Stimulated activated CD4-positive, alpha-beta T cell treated with anti-CD3 and anti-CD28 coated beads, Interleukin-4, amount 100 ng/mL, for 1 hour (primary cell): ENCODE results near the gene PTPN18.

Experiments used
- DNase-seq: peaks from one replicate; pipeline ENCODE4 v3.0.0-alpha.2; 2020

Gene PTPN18

DNA sequence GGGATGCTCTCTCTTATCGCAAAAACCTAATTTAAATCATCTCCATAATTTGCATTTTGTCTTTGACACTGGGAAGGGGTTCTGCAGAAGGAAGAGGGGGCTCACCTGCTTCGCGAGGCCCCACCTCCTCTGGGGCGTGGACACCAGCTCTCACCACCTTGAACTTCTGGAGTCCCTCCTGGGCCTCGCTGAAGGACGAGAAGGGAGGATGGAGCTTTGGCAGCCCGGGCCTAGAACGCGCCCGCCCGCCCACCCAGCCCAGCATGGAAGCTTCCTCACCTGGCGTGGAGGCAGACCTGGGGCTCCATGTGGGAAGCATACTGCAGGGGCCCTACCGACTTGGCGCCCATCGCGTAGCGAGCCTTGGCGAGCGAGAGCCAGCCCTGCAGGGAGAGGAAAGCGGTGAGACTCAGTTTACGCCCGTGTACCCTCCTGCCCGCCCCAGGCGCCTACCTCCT, 14.3 kb upstream of the PTPN18 start:
- no peak for DNase-seq

DNA sequence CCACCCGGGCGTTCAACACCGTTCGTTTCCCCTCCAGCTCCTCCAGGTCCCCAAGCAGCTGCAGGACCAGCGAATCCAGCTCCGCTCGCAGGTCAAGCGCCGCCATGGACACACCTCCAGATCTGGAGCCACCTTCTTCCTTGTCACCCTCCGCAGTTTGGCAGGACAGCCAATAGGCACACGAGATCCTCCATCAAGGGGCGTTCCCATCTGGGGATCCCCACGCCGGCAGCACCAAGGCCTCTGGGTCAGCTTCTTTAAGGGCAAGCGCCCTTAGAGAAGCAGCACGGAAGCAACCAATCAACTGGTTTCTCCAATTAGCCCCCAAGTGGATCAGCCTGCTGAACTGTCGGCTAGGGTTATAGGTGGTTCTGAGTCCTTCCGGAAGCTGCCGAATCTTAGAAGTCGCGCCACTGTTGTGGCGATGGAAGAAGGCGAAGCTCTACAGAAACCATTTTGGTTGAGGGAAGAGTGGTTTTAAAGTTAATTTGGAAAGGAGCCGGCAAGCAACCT, 13.8 kb upstream of the PTPN18 start:
- peak; percentile 80 for DNase-seq

DNA sequence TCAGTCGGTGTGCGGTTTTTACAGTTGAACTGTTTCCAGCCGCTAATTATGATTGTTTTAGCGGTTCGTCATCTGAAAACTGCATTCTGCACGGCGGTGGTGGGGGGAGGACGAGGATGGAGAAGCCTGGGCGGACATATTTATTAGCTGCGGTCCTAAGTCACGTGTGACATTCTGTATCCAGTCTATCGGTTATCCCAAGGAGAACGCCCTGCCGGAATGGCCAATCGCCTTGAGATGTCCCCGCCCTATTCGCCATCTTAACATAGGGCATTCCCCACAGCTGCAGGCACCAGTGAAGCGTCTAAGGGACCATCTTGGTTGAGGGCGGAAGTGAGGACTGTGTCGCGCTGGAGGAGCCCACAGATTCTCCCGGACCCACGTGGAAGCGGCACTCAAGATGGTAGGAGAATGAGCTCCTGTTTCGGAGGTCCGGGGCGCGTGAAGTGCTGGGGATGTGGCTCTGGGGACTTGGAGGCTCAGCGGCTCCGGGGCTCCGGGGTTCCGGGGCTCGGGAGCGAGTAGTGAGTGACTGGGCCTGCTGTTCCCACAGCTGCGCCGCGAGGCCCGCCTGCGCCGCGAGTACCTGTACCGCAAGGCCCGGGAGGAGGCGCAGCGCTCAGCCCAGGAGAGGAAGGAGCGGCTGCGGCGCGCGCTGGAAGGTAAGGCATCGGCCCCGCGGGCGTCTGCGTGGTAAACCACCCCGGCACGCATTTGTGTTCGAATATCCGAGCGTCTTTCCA, 13.2 kb upstream of the PTPN18 start, which contains the start of gene IMP4:
TSS of gene IMP4 (plus strand) at position 365 of the 743 bp plus-strand sequence. CDS start at position 401, 36 bp downstream.
- peak; percentile 90 for DNase-seq

DNA sequence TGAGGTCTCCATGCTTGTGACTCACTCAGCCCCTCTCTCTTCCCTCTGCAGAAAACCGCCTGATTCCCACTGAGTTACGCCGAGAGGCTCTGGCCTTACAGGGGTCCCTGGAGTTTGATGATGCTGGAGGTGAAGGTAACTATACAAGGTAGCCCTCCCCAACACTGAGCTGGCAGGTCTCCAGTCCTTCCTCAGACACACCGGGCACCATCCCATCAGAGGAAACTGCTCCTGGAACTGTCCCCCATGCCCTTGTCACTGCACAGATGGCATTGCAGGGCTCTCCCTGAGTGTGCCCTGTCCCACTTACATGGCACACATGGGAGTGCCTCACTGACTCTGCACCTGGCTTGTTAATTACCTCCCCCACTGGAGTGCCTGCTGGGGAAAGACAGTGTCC, 11.3 kb upstream of the PTPN18 start:
- no peak for DNase-seq

DNA sequence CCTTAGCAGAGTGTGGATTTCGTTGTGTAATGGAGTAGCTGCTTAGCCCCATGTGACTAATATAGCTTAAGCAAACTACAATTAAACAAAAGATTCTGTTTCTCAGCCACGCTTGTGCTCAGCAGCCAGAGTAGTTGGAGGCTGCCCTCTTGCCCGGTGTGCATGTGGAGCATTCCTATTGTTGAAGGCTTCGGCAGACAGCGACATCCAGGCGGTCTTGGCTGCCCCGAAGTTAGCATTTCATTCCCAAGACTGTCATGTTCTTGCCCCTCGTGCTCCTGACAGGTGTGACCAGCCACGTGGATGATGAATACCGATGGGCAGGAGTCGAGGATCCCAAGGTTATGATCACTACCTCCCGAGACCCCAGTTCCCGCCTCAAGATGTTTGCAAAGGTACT, 10.8 kb upstream of the PTPN18 start:
- no peak for DNase-seq

DNA sequence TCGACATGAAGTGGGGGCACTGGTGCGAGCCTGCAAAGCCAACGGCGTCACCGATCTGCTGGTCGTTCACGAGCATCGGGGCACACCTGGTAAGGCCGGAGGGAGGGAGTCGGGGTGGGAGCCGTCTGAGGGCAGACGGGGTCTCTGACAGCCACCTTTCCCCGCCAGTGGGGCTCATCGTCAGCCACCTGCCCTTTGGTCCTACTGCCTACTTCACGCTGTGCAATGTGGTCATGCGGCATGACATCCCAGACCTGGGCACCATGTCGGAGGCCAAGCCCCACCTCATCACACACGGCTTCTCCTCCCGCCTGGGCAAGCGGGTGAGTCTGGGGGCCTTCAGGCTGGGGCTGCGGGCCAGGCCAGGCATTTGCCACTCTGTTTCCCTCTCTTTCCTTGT, 10.2 kb upstream of the PTPN18 start:
- no peak for DNase-seq

DNA sequence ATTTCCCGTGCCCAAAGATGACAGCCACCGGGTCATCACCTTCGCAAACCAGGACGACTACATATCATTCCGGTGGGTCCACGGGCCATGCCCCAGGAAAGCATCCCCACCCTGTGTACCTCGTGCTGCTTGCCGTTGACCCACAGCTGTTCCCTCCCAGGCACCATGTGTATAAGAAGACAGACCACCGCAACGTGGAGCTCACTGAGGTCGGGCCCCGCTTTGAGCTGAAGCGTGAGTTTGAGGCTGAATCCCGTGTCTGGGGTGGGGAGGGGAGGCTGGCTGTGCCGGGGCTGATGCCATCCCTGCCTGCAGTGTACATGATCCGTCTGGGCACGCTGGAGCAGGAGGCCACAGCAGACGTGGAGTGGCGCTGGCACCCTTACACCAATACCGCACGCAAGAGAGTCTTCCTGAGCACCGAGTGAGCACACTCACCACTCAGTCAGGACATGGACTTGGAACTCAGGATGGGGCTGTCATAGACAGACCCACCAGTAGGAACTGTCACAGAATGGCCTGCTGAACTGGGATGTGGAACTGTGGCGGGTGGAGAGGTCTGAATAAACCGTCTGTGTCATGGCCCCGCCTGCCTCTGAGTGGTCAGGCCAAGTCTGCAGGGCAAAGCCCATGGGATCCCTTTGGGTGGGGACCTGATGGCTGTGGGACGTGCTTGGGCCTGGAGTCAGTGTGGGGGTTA, 9.7 kb upstream of the PTPN18 start:
- no peak for DNase-seq

DNA sequence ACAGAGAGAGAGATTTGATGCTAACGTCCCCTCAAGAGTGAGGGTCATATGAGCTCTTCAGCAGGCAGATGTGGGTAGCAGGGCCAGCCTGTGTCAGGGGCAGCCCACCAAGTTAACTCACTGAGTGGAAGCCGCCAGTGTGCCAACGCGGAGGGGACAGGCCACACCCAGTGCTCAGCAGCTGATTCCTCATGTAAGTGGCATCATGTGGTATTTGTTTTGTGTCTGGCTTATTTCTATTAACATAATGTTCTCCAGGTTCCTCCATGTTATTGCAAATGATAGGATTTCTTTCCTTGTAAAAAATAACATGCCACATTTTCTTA, 9.2 kb upstream of the PTPN18 start:
- DNase-seq = no peak

DNA sequence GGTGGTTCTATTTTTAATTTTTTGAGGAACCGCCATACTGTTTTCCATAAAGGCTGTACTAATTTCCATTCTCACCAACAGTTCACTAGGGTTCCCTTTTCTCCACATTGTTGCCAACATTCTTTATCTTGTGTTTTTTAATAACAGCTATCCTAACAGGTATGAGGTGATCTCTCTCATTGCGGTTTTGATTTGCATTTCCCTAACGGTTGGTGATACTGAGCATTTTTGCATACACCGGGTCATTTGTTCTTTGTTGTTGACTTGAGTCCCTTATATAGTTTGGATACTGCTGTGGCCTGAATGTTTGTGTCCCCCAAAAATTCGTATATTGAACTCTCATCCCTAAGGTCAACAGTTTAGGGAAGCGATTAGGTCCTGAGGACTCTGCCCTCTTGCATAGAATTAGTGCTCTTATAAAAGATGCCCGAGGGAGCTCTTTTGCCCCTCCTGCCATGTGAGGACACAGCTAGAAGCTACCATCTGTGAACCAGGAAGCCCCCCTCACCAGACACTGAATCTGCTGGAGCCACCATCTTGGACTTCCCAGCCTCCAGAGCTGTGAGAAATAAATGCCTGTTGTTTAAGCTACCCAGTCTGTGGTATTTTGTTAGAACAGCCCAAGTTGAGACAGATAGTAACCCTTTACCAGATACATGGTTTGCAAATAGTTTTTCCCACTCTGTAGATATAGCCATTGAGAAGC, 8.5 kb upstream of the PTPN18 start:
- DNase-seq = no peak

DNA sequence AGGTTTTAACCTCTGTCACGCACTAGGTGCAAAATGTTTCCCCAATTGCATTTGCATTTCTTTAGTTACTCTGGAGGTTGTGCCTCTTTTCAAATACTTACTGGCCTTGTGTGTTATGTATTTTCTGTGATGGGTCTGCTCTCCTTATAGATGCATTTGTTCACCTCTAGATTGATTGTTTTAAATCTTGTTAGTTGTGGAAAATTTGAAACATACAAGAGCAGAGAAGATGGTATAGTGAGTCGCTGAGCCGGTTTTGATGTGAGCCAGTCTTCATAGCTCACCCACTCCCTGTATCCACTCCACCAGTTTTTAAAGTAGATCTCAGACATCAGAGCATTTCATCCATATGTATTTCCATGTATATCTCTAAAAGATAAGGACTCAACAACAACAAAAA, 6.7 kb upstream of the PTPN18 start:
- no peak for DNase-seq

DNA sequence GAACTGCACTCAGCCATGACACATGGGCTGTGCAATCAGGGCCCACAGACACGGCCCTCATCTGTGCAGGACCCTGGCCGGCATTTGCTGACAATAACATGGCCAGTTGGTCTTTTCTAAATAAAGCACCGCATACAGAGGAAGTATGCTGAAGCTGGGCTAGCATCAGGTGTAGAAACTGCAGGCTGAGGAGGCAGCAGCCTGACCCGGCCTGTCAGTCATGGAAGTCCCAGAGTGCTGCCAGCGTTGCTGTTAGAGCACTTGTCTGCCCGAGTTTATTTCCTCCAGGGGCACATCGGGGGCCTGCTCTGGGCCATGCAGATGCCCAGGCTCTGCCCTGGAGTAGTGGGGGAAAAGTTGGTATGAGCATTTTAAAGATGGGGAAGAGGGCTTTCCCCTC, 4.1 kb upstream of the PTPN18 start:
- DNase-seq = no peak

DNA sequence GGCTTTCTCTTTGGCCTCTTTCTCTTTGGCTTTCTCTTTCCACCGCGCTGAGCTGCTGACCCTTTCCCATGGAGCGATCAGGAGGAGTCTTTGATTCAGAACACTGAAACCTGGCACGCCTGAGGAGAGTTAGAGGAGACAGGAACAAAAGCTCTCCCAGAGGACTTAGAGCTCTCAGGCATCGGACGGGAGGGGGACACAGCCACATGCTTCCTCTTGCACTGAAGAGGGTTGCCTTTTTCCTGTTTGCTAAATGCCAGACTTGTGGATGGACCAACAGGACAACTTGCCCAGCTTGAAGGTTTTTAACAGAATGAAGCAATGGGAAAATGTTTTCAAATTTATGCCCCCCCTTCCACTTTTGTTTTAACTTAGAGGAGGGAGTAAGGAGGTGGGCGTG, 3.6 kb upstream of the PTPN18 start:
- no peak for DNase-seq

DNA sequence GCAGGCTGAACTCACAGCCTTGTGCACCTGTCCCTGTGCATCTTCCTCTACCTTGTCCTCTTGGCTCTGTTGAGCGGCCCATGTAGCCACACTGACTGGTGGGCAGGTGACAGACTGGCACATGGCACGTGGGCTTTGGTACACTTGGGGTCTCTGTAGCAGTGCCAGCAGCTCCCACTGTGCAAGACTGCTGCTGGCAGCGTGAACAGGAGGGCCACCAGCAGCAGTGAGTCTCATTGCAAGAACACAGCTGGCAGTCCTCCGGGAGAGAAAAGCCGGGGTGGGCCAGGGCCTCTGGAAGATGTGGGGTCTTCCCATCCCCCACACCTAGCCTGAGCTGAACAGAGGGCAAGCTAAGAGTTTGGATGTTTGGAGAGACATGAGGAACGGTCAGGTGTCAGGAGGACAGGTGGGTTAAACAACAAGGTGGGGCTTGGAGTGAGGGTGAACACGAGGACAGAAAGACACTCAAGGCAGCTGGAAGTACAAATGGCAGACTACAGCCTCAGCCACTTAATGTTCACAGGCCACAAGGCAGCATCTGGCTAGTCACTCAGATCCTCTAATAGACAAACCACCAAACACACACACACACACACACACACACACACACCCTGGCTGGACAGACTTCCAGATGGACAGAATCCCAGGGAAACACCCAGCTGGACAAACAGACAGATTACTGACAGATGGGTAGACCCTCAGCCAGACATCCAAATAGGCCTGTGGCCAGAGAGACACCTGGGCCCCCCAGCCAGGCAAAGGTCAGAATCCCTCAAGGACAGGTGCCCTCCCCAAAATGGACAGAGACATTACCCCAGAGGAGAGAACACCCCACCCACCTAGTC, 2.3 kb upstream of the PTPN18 start:
- no peak for DNase-seq

DNA sequence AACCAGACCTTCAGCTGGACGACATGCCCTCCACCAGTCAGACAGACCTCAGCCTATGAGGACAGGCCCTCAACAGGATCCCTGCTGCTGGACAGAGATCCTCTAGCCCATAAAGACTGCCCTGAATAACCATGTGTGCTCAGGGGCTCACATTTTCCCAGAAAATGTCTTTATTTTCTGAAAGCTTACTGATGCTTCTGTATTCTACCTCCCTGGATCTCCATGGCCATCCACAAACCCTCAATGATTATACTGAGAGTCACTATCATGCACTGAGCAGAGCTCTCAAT, 1.8 kb upstream of the PTPN18 start:
- no peak for DNase-seq

DNA sequence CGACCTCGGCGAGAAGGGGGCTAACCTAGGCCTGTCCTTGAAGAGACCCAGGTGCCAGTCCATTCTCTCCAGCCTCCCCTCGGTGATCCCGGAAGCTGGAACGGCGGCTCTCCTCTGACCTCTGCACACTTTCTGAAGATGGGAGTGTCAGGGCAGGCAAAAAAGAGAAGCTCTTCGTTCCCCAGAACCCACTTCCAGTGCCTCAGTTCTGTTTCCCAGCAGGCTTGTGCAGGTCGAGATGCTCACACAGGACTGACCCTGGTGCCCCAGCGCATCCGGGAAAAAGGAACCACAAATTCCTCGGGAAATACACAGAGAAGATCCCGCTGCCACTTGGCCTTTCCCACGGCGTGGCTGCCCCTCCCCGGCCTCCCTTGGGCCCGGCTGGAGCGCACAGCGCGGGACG, 681 bp upstream of the PTPN18 start:
- no peak for DNase-seq

DNA sequence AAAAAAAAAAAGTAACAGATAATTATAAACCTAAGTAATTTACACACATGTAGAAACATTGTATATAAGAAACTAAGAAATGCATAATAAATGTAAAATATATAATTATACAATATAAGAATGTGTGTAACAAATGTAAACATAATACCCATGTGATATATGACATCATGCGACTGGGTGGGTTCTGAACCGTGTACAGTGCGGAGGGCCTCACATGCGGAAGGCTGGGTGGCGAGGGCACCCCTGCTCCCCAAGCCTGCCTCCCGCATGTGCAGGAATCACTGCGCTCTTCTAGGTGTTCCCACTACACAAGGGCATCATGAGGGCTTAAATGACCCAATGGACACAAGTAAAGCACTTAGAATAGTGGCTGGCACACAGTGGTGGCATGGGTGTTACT, 2.0 kb downstream of the PTPN18 start:
- no peak for DNase-seq

DNA sequence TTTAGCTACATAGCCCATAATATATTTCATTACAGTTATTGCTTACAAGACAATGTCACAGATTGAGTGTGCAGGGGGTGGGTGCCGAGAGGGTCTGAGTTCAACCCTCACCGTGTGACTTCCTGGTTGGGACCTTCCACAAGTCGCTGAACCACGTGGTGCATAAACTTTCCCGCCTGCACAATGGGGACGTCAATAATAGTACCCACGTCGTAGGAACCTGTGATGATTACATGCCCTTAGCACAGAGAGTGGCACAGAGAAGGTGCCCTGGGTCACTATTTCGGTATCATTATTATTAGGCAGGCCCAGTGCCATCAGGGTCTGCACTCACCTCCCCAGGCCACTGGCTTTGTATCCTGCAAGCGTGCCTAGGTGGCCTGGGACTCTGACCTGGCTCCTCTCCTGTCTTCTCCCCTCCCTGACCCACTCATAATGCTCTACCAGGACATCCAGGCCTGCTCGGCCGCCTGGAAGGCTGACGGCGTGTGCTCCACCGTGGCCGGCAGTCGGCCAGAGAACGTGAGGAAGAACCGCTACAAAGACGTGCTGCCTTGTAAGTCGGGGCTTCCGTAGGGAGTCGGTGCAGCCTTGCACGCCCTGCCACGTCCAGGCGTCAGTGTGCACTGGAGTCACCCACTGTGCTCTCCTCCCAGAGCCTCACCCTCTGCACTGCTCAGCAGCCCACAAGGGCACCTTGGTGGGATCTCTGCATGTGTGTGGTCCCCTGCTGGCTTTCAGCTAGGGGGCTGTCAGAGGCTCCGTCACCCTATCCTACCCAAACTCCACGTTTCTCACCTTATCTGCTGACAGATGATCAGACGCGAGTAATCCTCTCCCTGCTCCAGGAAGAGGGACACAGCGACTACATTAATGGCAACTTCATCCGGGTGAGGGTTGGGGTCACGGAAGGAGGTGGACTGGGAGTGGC, 2.8 kb downstream of the PTPN18 start:
- DNase-seq = no peak

DNA sequence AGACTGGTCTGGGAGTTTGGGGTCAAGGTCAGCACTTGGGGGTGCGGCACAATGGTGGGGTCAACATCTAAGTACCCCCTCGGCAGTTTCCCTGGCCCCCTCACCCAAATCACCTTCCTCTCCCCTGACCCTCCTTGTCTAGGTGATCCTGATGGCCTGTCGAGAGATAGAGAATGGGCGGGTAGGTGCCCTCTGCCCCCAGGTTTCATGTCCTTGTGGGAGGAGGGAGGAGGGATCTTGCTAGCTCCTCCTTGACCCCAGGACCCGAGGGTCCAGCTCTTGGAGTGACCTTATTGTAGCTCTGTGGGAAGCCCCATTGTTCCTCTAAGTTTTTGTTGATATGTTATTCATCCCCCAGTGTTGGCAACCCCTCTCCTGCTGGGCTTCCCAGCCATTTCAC, 3.6 kb downstream of the PTPN18 start:
- no peak for DNase-seq

DNA sequence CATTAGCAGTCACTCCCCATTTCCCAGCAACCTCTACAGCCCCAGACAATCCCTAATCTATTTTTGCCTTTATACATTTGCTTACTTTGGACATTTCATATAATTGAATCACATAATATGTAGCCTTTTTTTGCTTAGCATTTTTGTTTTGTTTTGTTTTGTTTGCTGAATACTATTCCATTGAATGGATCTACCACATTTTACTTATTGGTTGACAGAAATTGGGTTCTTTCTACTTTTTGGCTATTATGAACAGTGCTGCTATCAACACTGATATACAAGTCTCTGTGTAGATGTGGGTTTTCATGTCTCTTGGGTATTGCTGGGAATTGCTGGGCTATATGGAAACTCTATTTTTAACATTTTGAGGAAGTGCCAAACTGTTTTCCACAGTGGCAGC, 7.6 kb downstream of the PTPN18 start:
- no peak for DNase-seq

DNA sequence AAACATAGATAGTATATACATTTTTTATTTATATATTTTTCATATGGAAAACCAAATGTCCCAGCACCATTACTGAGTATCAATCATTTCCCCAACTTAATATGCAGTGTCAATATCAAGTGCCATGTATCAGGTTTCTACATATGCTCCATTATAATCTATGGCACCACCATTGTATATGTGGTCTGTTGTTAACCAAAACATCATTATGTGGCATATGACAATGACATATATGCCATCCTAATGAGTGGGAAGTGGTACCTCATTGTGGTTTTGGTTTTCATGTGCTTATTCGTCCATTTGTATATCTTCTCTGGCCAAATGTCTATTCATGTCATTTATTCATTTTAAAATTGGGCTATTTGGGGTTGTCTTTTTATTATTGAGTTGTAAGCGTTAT, 9.2 kb downstream of the PTPN18 start:
- DNase-seq = no peak

DNA sequence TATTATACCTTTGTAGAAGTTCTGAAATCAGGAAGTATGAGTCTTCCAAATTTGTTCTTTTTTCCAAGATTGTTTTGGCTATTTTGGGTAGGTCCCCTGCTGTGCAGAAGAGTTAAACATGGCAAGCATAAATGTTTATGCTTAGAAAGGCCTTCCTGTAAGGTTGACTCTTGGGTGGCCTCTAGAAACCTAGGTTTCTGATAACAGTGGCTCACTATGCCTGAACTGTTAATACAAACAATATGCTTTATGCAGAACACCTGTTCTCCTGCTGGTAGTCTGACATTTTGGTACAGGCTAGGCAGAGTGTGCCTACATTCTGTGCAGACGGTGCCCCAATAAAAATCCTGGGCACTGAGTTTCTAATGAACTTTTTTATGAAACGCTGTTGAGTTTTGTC, 10.1 kb downstream of the PTPN18 start:
- no peak for DNase-seq

DNA sequence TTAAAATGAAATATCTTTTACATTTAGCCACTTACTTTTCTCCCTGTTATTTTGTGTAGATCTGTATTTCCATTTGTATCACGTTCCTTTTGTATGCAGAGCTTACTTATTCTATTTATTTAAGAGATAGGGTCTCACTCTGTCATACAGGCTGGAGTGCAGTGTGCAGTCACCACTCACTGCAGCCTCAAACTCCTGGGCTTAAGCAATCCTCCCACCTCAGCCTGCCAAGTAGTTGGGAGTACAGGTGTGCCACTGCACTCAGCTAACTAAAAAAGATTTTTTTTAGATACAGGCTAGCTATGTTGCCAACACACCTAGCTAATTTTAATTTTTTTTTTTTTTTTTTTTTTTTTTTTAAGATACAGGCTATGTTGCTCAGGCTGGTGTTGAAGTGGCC, 10.9 kb downstream of the PTPN18 start:
- no peak for DNase-seq
